ENCODE data around the gene ZC3HAV1L. TPM values are rescaled to one million over a fixed set of nuclear protein-coding genes. Genes with fewer than 3 reads are reported as not detected.
"Not testable (repeated sequence)": the region's sequence is repeated elsewhere in the genome, so short reads cannot be mapped to it uniquely, and the experiment has no call there.

The ZC3HAV1L gene
- total RNA-seq, 2 donors from 2014 or later: 9.2 to 10.9 TPM

DNA sequence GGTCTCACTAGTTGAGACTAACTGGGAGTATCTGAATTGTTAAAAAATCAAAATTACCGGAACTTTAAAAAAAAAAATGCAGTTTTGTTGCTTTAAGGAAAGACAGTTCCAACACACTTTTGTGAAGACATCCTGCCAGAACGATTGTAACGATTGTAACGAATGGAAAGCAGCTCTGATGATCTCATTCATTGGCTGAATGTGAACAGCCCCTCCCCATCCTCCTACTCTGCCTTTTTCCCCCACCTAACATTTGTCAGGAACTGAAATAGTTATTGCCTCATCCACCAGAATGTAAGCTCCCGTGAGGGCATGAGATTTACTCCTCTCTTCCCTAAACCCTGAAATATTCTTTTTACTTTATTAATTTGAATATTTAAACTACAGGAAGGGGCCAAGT lies 23.1 kb upstream of the ZC3HAV1L start:
- intact Hi-C loops (cut with DNase I): no loop called here

DNA sequence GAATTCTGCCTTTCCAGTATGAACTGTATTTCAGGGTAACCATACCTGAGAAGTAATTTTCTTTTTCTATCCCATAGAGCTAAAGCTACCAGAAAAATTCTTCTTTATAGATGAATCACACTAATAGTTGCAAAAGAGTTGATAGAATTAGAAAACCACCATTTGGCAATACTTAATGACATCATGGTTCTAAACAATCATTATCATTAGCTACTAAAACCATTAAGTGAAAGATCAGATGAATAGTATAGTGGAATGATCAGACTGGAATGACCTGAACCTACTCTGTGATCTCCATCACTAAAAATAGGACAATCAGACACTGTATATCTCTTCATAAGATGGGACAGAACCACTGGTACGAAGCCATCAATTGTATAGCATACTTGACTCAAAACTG lies 19.8 kb upstream of the ZC3HAV1L start:
- intact Hi-C loops (cut with DNase I): no loop called here
- DNase-seq (ENCODE audit: low spot score): no peak

More for the DNA sequence above, 23.1 kb upstream of the ZC3HAV1L start:
- DNase-seq (ENCODE audit: low spot score): no peak

DNA sequence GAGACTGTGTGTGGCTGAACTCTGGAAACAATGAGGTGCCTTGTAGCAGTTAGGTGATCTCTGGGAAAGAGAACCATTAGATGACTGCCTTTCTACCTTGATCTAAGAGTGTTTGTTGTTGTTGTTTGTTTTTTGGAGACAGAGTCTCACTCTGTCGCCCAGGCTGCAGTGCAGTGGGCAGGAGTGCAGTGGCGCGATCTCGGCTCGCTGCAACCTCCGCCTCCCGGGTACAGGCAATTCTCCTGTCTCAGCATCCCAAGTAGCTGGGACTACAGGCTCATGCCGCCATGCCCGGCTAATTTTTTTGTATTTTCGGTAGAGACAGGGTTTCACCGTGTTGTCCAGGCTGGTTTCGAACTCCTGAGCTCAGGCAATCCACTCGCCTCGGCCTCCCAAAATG lies 18.8 kb upstream of the ZC3HAV1L start:
- intact Hi-C loops (cut with DNase I); DNase-seq (ENCODE audit: low spot score): not testable (repeated sequence)

DNA sequence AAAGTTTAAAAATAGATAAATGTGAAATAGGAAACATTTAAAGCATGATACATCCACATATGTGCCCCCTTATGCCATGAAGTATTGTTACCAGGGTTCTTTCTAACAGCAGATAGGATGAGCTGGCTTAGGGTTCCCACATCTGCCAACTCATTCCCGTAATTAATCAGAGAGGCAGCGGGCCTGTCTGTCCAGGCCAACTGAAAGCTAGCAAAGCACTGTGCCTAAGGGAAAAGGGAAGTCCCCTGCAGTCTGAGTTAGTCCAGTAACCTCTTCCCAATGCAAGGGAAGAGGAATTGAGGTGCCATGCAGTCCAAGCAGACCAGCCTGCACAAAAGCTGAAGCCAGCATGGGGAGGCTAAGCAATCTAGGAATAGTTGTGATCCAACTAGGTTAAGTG lies 18.3 kb upstream of the ZC3HAV1L start:
- DNase-seq (ENCODE audit: low spot score): no peak
- intact Hi-C loops (cut with DNase I): no loop called here

DNA sequence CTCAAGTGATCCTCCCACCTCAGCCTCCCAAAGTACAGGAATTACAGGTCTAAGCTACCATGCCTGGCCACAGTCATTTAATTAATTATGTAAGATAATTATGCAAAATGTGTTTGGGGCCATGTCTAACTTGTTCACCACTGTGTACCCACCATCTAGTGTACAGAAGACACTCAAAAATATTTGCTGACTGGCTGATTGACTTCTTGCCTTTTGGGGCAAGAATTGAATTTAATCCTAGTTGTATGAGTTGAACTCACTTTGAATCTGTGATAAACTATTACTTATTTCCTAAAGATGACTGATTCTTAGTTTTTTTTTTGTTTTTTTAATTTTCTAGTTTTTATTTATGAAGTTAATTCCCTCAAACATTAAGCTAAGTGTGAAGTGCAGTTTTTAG lies 15.8 kb upstream of the ZC3HAV1L start:
- intact Hi-C loops (cut with DNase I): no loop called here
- DNase-seq (ENCODE audit: low spot score): no peak

DNA sequence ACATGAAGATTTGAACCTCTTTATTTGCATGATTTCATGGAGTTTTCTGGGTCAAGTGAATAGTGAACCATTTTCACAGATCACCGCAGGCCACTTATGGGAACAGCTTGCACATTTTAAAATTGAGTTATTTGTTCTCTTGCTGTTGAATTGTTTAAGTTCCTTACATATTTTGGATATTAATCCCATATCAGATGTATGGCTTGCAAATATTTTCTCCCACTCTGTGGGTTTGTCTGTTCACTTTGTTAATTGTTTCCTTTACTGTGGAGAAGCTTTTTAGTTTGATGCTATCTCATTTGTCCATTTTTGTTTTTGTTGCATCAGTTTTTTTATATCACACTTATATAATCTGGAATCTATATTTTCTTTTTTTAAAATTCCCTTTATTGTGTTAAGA lies 14.1 kb upstream of the ZC3HAV1L start:
- DNase-seq (ENCODE audit: low spot score): no peak
- intact Hi-C loops (cut with DNase I): no loop called here

DNA sequence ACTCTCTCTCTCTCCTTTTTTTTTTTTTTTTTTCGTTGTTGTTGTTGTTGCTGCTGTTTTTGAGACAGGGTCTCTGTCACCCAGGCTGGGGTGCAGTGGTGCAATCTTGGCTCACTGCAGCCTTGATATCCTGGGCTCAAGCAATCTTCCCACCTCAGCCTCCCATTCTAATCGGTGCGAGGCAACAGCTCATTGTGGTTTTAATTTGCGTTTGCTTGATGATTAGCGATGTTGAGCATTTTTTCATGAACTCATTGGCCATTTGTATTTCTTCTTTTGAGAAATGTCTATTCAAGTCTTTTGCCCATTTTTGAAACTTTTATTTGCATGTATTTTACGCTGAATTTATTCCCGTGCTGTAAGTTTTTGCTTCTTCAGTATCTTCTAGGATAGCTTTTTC lies 13.3 kb upstream of the ZC3HAV1L start:
- DNase-seq (ENCODE audit: low spot score): no peak
- intact Hi-C loops (cut with DNase I): no loop called here

DNA sequence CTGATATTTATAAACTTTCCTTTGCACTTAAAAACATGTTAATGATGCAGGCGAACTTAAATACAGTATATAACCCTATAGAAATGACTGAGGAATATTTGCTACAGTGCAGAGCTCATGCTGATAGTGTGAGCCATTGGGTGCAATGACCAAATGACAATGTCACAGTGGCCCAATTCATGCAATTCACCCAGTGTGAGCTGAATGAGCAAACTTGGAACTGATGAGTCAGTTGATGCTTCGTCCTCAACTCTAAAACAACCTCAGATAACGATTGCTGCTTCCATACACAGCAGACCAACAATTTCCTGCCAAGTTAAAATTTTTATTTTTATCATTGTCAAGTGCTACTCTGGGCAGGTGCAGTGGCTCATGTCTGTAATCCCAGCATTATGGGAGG lies 12.1 kb upstream of the ZC3HAV1L start:
- intact Hi-C loops (cut with DNase I): no loop called here
- DNase-seq (ENCODE audit: low spot score): no peak

DNA sequence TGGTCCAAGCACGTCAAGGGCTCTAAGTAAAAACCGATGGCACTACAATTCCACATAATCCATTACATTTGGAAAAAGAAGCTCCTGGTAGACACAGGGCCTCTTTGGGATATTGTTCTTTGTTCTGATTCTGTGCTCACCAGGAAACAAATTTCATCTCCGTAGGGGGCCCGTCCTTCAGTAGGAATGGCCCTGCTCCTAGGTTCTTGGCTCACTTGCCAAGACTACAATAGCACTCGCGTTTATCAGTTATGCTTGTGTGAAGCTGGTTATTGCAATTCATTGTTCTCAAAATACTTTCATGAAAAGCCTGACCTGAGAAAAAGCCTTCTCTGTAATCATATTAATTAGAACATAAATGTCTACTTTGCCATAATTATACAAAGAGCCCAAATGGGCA lies 10.3 kb upstream of the ZC3HAV1L start:
- no peak for DNase-seq (ENCODE audit: low spot score)
- intact Hi-C loops (cut with DNase I): no loop called here

DNA sequence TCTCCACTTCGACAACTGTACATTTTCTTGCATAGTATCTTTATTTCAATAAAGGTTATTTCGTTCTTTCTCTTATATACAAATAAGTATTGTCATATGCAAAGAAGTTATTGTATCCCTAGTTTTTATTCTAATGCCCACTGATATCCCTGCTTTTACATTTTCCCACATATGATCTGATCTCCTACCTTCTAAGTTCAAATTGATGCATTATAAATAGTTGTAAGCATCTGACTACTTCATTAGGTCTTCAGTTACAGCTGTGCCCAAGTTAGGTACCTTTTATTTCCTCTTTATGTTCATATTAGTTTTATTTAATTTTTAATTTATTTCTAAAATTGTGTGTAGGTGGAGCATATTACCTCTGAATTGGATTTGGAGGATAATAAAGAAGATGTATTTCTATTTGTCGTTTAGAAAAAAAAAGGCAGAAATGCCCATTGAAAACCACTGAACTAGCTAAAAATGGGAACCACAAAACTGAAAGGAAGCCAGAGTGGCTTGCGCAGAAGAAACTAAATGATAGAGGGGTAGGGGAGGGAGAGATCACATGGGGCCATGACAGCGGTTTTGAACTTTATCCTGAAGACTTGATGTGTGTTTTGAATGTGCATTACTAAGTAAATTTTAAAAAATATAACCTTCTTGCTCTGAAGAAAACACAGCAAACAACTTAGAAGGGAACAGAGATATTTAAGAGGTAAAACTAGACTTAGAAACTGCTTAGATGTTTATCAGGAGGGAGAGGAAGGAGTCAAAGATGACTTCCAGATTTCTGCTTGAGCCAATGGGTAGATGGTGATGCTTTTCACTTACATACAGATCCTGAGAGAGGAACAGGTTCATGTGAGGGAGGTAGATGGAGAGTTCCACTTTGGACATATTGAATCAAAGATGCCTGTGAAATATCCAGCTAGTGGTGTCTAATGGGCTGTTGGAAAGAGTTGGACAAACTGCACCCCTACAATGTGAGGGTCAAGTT lies 9.3 kb upstream of the ZC3HAV1L start:
- intact Hi-C loops (cut with DNase I): no loop called here
- no peak for DNase-seq (ENCODE audit: low spot score)

DNA sequence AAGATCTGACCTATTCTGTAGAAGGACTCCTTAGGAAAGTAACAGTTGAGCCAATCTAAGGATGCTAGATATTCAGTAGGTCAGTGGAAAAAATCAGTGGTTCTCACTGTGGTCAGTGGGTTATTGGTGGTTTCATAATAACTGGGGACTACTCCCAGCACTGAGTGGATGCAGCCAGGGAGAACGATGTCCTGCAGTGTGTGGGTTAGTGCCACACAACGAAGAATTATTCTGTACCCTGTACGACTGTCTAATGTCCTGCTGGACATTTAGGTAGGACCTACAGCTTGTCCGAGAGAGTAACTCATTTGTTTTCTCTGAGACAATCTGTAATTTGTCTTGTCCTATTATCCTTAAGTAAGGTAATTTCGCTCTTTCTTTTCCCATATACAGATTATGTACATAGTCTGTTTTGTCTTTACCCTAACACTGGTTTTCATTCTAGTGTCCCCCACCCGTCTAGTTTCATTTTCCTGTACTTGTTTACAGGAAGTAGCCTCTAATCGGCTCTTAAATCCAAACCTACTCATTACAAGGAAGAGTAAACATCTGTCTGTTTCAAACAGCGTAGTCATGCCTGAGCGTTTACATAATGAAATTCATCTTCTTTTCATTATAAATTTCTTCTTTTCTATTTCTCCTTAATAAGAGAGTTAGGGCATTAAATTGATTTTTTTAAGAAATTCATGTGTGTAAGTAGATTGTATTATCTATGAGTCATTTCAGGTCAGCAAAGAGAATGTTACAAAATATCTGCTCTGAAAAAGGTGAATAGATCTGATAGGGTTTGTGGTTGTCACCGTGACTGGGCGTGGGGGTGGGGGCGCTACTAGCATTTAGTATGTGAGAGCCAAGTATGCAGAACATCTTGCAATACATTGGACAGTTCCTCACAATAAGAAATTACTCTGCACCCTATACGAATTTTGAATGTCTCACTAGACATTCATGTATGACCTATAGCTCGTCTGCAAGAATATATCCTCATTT lies 8.3 kb upstream of the ZC3HAV1L start:
- no peak for DNase-seq (ENCODE audit: low spot score)
- intact Hi-C loops (cut with DNase I): no loop called here

DNA sequence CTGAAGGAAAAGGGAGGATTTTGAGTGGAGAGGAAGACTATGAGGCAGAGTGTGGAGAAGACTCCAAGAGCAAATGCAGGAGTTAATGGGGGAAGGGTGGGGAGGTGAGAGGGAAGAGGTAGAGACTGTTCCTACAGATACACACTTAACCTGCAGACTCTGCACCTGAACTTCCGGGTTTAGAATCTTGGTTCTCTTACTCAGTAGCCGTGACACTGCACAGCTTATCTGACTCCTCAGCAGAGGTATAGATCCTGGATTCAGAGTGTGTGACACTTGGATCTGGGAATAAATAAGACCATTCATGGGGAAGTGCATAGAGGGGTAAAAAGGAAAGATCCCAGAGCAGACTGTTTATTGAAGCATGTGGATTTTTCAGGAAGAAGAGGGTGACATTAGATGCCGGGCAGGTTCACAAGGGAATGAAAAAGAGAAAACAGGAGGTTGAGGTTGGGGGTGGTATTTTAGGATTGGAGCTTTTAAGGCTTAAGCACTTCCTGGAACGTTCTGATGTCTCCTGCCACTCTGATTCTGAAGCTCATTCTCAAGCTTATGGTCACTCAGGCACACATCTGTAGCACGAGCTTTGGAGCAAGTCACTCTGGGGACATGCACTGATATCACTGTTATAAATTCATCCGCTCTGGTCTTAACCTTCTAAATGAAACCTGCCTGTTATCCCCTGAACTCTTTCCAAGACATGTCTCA lies 5.7 kb upstream of the ZC3HAV1L start:
- intact Hi-C loops (cut with DNase I): no loop called here

DNA sequence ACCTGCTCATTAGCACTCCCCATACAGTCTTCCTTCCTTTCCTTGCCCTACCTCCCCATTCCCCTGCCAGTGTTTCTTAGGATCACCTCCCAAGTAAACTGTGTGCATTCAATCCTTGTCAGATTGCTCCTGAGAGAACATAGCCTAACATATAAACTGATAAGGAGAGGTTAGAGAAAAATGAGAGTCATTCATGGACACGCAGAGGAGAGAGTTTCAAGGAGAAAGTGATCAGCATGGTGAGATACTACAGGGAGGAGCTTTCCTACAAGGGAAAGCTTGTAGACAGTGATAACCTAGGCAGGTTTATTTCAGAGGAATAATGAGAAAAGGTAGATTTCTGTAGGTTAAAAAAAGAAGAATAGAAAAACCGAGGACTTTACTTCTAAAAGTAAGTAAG lies 2.8 kb upstream of the ZC3HAV1L start:
- DNase-seq (ENCODE audit: low spot score): no peak
- intact Hi-C loops (cut with DNase I): loop anchor here in 1 of 2 donors (5.0 kb wide), 1 partner anchor 39 kb away; no protein-coding TSS in a partner anchor

More for the DNA sequence above, 5.7 kb upstream of the ZC3HAV1L start:
- no peak for DNase-seq (ENCODE audit: low spot score)

DNA sequence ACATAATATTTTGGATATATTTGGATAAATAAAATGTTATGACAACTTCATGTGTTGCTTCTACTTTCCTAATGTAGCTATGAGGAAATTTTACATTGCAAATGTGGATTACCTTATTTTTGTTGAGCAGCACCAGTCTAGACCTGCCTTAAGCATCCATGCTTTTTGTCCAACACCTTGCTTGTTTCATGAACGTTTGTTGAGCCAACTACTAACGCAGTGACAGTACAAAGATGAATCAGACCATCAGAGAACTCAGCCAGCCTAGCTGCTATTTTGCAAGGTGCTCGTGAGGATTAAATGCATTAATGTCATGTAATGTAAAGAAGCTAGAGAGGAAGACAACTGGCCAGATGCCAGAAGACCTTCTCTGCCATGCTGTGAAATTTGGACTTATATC lies 1.1 kb upstream of the ZC3HAV1L start:
- DNase-seq (ENCODE audit: low spot score): no peak
- intact Hi-C loops (cut with DNase I): loop anchor here in 1 of 2 donors (5.0 kb wide), 1 partner anchor 40 kb away; no protein-coding TSS in a partner anchor

DNA sequence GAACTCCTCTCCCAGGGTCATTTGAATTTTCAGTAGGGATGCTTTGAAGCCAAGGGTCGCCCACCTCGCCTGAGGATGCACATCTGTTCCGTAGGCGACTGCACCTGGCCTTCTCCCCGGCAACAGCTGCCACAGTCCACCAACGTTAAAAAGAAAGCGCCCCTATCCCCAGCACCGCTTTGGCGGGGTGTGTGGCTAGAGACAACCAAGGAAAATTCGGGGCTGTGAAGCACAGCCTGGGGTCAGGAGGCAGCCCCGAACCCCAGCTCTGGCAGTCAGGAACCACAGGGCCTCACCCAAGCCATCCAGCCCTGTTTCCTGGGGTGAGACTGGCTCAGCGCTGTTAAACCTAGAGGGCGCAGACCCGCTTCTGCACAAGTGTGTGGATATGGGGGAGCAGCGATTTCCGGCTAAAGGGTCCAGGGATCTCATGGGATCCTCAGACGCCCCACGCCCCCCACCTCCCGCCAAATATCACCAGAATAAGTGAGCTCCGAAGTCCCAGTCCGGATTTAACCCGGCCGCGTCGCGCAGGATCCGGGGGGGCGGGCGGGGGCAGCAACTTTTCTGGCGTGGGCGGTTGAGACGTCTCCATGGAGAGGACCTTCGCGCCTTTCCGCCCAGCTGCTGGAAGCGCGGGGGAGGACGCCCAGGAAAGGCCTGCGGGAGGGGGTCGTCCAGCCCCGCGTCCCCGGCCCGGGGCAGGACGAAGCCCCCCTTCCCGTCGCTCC lies 822 bp downstream of the ZC3HAV1L start:
- DNase-seq (ENCODE audit: low spot score): no peak
- intact Hi-C loops (cut with DNase I): loop anchor here in 1 of 2 donors (5.0 kb wide), 1 partner anchor 42 kb away; no protein-coding TSS in a partner anchor

DNA sequence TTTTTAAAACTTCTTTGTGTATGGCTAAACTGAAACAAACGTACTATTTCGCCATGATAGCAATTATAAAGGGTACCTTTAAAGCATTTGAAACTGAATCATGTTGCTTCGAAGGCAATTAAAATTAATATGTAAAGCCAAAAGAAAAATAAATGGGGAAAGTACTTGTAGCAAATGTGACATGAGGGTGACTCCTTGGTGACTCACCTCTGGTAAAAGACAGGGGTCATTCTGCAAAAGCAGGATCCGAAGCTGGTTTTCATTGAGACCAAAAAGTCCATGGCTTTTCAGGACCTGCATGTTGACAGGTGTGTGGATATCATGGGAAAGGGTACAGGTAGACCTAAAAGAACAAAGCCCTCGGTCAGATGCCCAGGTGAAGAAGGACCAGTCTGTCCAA lies 1.5 kb downstream of the ZC3HAV1L start:
- DNase-seq (ENCODE audit: low spot score): no peak
- intact Hi-C loops (cut with DNase I): no loop called here

DNA sequence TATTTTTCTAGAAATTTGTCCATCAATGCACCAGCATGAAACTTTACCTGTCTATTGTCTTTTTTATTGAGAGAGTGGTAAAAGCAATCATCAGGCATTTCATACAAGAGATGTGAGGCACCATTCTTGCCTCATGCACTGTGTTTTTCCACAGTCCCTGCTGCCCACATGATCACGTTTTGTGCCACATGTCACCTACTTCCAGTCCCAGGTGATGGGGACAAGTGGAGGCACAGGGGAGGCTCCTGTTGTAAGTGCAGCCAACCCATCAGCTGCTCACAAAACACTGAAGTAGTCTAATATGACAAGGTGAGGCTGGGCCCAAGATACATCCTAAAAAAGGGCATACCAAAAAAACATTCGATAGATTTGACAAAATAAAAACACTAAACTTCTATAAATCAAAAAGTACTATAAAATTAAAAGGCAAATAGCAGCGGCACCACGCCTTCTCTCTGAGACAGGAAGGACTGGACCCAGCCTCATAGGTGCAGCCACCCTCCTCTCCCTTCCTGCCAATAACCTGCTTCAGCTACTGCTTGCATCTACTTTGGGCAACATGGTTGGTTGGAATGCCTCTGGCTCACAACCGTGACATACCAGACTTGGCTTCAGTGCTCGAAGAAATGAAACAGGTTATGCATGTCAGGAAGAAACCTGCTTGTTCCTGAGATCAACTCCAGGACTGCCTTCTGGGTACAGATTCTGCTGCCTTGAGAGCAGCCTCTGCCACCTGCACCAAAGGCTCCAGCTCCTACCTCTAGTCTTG lies 2.3 kb downstream of the ZC3HAV1L start:
- no peak for DNase-seq (ENCODE audit: low spot score)
- intact Hi-C loops (cut with DNase I): no loop called here

DNA sequence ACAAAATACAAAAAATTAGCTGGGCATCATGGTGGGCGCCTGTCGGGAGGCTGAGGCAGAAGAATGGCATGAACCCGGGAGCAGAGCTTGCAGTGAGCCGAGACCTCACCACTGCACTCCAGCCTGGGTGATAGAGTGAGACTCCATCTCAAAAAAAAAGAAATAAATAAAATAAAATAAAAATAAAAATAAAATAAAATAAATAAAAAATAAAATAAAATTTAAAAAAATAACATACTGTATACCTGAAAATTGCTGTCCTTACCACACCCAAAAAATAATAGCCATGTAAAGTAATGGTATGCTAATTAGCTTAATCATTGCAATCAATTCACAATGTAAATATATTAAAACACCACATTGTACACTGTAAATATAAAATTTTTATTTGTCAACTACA lies 3.4 kb downstream of the ZC3HAV1L start:
- no peak for DNase-seq (ENCODE audit: low spot score)
- intact Hi-C loops (cut with DNase I): no loop called here

Data from posterior vena cava (tissue), 2 donors.